Endodermal cell (in vitro differentiated cells): Measurements from ENCODE around the gene DOCK4. TPM values are rescaled to one million over a fixed set of nuclear protein-coding genes. Genes with fewer than 3 reads are reported as not detected.
A peak's percentile ranks its signal among the peaks of the same experiment; 100 is the strongest.

ENCODE experiments used
- DNase-seq: peaks from one replicate; pipeline ENCODE4 v3.0.0-alpha.2; 2017
- H3K27ac ChIP-seq: 2 replicates; pipeline ENCODE4 v1.5.1; 2013; ENCODE audit warnings: mild to moderate bottlenecking, low read depth, low read length, moderate library complexity
- H3K27me3 ChIP-seq: 2 replicates; pipeline ENCODE4 v1.6.1; 2013; ENCODE audit warnings: mild to moderate bottlenecking, low read length, moderate library complexity; ENCODE audit not compliant: insufficient read depth, control insufficient read depth, poor library complexity, severe bottlenecking
- H3K36me3 ChIP-seq: 2 replicates; pipeline ENCODE4 v1.7.0; 2013; ENCODE audit warnings: mild to moderate bottlenecking, low read length, moderate library complexity; ENCODE audit not compliant: control insufficient read depth, insufficient read depth
- H3K4me1 ChIP-seq: one replicate; pipeline ENCODE4 v1.7.0; 2013; ENCODE audit warnings: low read length; ENCODE audit not compliant: control insufficient read depth, insufficient read depth
- H3K4me3 ChIP-seq: 2 replicates; pipeline ENCODE4 v1.5.1; 2013; ENCODE audit warnings: mild to moderate bottlenecking, low read length, moderate library complexity
- H3K9ac ChIP-seq: 2 replicates; pipeline ENCODE4 v1.6.1; 2013; ENCODE audit warnings: mild to moderate bottlenecking, low read length, moderate library complexity; ENCODE audit not compliant: poor library complexity, severe bottlenecking; ENCODE audit errors: extremely low read depth
- H3K9me3 ChIP-seq: 2 replicates; pipeline ENCODE4 v1.6.1; 2013; ENCODE audit warnings: mild to moderate bottlenecking, low read length, moderate library complexity; ENCODE audit not compliant: control insufficient read depth
- H3K27ac Mint-ChIP-seq: 2 replicates; pipeline ENCODE4 v1.8.0; 2020; ENCODE audit warnings: mixed read lengths
- H3K27me3 Mint-ChIP-seq: 2 replicates; pipeline ENCODE4 v1.8.0; 2021; ENCODE audit warnings: mild to moderate bottlenecking, mixed read lengths; ENCODE audit not compliant: insufficient read depth
- H3K36me3 Mint-ChIP-seq: 2 replicates; pipeline ENCODE4 v1.8.0; 2020; ENCODE audit warnings: low read depth, mixed read lengths
- H3K4me1 Mint-ChIP-seq: 2 replicates; pipeline ENCODE4 v1.8.0; 2020; ENCODE audit warnings: mixed read lengths
- H3K4me3 Mint-ChIP-seq: 2 replicates; pipeline ENCODE4 v1.8.0; 2020; ENCODE audit warnings: mild to moderate bottlenecking, moderate library complexity, mixed read lengths
- H3K9me3 Mint-ChIP-seq: 2 replicates; pipeline ENCODE4 v1.8.0; 2020; ENCODE audit warnings: mild to moderate bottlenecking, mixed read lengths
- WGBS, 2 experiments: methylation state at CpG; one replicate each; pipeline versions ENCODE4 v1.1.5 to v1.1.7; 2013; ENCODE audit warnings: missing lambda C conversion rate in 2 of 2, mixed read lengths in 1 of 2; ENCODE audit not compliant: insufficient coverage in 1 of 2, insufficient read length in 1 of 2; 5-methylcytosine and 5-hydroxymethylcytosine counted together
- total RNA-seq, 2 donors: library from RNA; stranded (reverse); fragmentation: NEBNext Ultra II Directional in 1 of 2; extraction: Animal tissue kit (Norgen Biotek cat#: 25700) in 1 of 2; gene quantifications; 2 replicates in 1 of 2; 3 replicates in 1 of 2; pipeline ENCODE4 v1.2.1, GENCODE V29; 2021
- TF ChIP-seq, protein P1 (sequence below): fragments of 200-600 bp; sonication (generic); conservative IDR thresholded peaks from 2 replicates; pipeline ENCODE4 v1.5.0; 2021; ENCODE audit warnings: antibody characterized with exemption, mild to moderate bottlenecking

DOCK4 gene
- total RNA-seq, 2 donors from 2014 or later: 11.2 to 15.3 TPM

DNA sequence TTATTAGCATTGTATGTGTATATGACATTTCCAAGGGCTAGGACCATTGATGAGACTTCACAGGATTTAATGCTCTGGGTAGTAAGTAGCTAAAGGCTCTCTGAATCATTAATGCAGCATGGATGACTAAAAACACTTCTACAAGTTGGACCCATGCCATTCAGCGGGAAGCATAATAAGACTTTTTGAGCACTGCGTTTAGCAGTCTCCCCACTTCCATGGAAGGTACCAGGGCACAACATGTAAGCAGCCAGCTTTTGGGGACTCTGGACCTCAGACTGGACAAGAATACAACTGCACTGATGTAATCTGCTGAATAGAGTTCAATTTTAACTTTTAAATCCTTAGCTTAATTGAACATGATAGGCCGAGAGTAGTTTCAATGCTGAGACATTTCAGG lies 452.2 kb downstream of the DOCK4 start:
- Mint-ChIP-seq H3K36me3 (no peaks in the 10 kb centered on the region), H3K27ac (no peak overlapping the region), H3K27me3 (no peaks in the 10 kb centered on the region), H3K4me1 (peaks cover 29% of the 10 kb centered on the region), H3K4me3 (no peak overlapping the region), H3K9me3 (no peaks in the 10 kb centered on the region)
- Histone ChIP-seq H3K27ac (no peak overlapping the region), H3K4me3 (no peak overlapping the region), H3K9me3 (peaks cover under 1% of the 10 kb centered on the region), H3K9ac (no peak overlapping the region), H3K27me3 (no peaks in the 10 kb centered on the region), H3K4me1 (no peaks in the 10 kb centered on the region), H3K36me3 (no peaks in the 10 kb centered on the region)
- DNase-seq: no peak
- TF ChIP-seq, protein P1, sequence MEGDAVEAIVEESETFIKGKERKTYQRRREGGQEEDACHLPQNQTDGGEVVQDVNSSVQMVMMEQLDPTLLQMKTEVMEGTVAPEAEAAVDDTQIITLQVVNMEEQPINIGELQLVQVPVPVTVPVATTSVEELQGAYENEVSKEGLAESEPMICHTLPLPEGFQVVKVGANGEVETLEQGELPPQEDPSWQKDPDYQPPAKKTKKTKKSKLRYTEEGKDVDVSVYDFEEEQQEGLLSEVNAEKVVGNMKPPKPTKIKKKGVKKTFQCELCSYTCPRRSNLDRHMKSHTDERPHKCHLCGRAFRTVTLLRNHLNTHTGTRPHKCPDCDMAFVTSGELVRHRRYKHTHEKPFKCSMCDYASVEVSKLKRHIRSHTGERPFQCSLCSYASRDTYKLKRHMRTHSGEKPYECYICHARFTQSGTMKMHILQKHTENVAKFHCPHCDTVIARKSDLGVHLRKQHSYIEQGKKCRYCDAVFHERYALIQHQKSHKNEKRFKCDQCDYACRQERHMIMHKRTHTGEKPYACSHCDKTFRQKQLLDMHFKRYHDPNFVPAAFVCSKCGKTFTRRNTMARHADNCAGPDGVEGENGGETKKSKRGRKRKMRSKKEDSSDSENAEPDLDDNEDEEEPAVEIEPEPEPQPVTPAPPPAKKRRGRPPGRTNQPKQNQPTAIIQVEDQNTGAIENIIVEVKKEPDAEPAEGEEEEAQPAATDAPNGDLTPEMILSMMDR: no peak
- WGBS, 2 experiments: 92 to 100% methylated on average over 3 of the region's 3 CpGs

DNA sequence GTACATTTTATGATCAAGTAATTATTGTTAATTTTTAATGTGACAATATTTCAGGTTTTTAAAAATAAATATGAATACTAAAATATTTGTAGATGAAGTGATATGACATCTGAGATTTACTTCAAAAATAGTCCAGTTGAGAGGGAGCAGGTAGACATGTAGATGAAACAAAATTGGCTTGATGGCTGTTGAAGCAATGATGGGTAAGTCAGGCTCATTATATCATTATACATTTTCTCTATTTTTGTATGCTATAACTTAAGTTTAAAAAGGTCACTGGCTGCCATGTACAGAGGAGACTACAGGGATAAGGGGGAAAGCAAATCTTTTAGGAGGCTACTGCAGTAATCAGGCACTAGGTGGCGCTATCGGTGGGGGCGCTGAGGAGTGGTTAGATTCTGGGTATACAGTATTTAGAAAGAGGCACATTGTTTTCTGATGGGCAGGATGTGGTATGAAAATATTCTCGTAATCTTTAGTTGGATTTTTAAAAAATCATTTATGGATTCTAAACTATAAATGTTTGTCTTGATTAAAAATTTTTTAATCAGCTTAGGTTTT lies 454.1 kb downstream of the DOCK4 start:
- no peak overlapping the region for H3K27ac ChIP-seq
- H3K27me3 ChIP-seq: no peaks in the 10 kb centered on the region
- peaks cover 6% of the 10 kb centered on the region for H3K9me3 ChIP-seq
- 0 to 25% methylated on average over 2 to 4 of the region's 4 CpGs for WGBS, 2 experiments
- DNase-seq: peak; percentile 89
- Mint-ChIP-seq H3K27ac (no peak overlapping the region), H3K4me3 (no peak overlapping the region), H3K27me3 (no peaks in the 10 kb centered on the region), H3K36me3 (no peaks in the 10 kb centered on the region), H3K9me3 (no peaks in the 10 kb centered on the region), H3K4me1 (peaks cover 18% of the 10 kb centered on the region)
- H3K36me3 ChIP-seq: no peaks in the 10 kb centered on the region
- no peak overlapping the region for H3K9ac ChIP-seq
- TF ChIP-seq, protein P1: peak; percentile 97
- no peak overlapping the region for H3K4me3 ChIP-seq
- no peaks in the 10 kb centered on the region for H3K4me1 ChIP-seq

DNA sequence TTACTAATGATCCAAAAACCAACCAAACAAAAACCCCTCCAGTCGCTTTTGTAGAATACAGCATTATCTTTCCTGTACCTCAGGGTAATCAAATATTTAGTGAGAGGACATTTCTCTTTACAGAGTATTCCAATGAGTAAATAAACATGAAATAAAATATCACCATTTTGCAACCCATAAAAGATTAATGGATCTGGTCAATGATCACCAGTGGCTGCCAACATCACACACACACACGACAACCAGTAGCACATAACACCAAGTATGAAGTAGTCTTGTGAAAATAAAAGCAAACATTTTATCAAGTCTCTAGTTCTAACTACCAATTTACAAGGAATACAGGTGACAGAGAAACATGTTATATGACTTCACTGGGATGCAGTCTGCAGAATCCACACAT lies 455.3 kb downstream of the DOCK4 start:
- peaks cover 6% of the 10 kb centered on the region for H3K9me3 ChIP-seq
- TF ChIP-seq, protein P1: no peak
- H3K27ac Mint-ChIP-seq: no peak overlapping the region
- no peaks in the 10 kb centered on the region for H3K27me3 Mint-ChIP-seq
- H3K27ac ChIP-seq: no peak overlapping the region
- WGBS, 2 experiments: 93% methylated on average over 2 of the region's 2 CpGs; no CpG with 5 or more reads in 1 of the 2 experiments
- H3K36me3 Mint-ChIP-seq: no peaks in the 10 kb centered on the region
- H3K9me3 Mint-ChIP-seq: no peaks in the 10 kb centered on the region
- DNase-seq: no peak
- no peak overlapping the region for H3K9ac ChIP-seq
- H3K27me3 ChIP-seq: no peaks in the 10 kb centered on the region
- no peak overlapping the region for H3K4me3 Mint-ChIP-seq
- H3K4me1 Mint-ChIP-seq: peaks cover 12% of the 10 kb centered on the region
- no peaks in the 10 kb centered on the region for H3K4me1 ChIP-seq
- H3K4me3 ChIP-seq: no peak overlapping the region
- no peaks in the 10 kb centered on the region for H3K36me3 ChIP-seq
